Uterus (tissue), 2 donors: Measurements from ENCODE around the gene DUSP9.

ENCODE experiments used
- CTCF ChIP-seq, 4 experiments: fragments of 200-600 bp in 2 of 4; fragments of 450-650 bp in 2 of 4; sonication (generic) in 2 of 4; IDR thresholded peaks; one replicate each; pipeline ENCODE4 v1.5.1; 2016 to 2019; ENCODE audit warnings: antibody characterized with exemption in 4 of 4, mild to moderate bottlenecking in 2 of 4, moderate library complexity in 1 of 4
- POLR2A ChIP-seq, 2 donors: fragments of 450-650 bp; IDR thresholded peaks; one replicate each; pipeline ENCODE4 v1.6.1; 2016; ENCODE audit warnings: antibody characterized with exemption in 2 of 2, mild to moderate bottlenecking in 1 of 2, moderate library complexity in 1 of 2

- TF ChIP-seq CTCF (IDR thresholded peaks at IDR 0.05) (no peak), POLR2A (IDR thresholded peaks at IDR 0.05) (no peak)
Measured at GRCh38 chrX:153600032-153600373, 47.0 kb upstream of the DUSP9 start.
